ENCODE data around the gene RANBP1. TPM values are rescaled to one million over a fixed set of nuclear protein-coding genes. Genes with fewer than 3 reads are reported as not detected.

RANBP1 gene
- polyA plus RNA-seq, 2 of the 4 experiments (the other 2 are of a cell fraction), result 239 to 338 TPM

- no peak overlapping the region for H3K27ac ChIP-seq
- no peak overlapping the region for H3K4me2 ChIP-seq
- peaks cover 10% of the 10 kb centered on the region; the same call in 2 of the 3 replicates for H3K4me1 ChIP-seq
- H3K9me3 ChIP-seq, result no peaks in the 10 kb centered on the region
- ChIA-PET CTCF (interaction anchor here (1.1 kb wide), 1 partner anchor 116 kb away, joined by 3 read pairs; no protein-coding TSS in a partner anchor), POLR2A (no interaction called here)
- no peak for FAIRE-seq
- WGBS (ENCODE audit: missing lambda C conversion rate), result 99% methylated on average over 5 of the region's 5 CpGs
- DNase-seq (ENCODE audit: low read depth in 1 of 2, low spot score in 1 of 2), result no peak
- TF ChIP-seq NPAS2 (CRISPR knock-in tag; IDR thresholded peaks at IDR 0.05; ENCODE audit: borderline replicate concordance) (no peak), FOSL2 (IDR thresholded peaks at IDR 0.05) (no peak), FOSL2 (CRISPR knock-in tag; IDR thresholded peaks at IDR 0.05) (no peak), RARB (CRISPR knock-in tag; IDR thresholded peaks at IDR 0.05) (no peak), MAZ (IDR thresholded peaks at IDR 0.05; ENCODE audit: borderline replicate concordance, low read depth, low read length) (no peak), TP53 (CRISPR knock-in tag; IDR thresholded peaks at IDR 0.05) (no peak), RAD21 (conservative IDR thresholded peaks at IDR 0.05 in 1 of 2, IDR thresholded peaks at IDR 0.05 in 1 of 2) (no peak), CHD4 (IDR thresholded peaks at IDR 0.05; ENCODE audit: borderline replicate concordance) (no peak), ZFP36 (IDR thresholded peaks at IDR 0.05; ENCODE audit: borderline replicate concordance, partially characterized antibody) (no peak), USF2 (IDR thresholded peaks at IDR 0.05) (no peak), MYC (IDR thresholded peaks at IDR 0.05; ENCODE audit: borderline replicate concordance, low read length) (no peak)
- no peak overlapping the region for H3K4me3 ChIP-seq
- no peak for ATAC-seq
Measured at GRCh38 chr22:20086763-20087162, 29.1 kb upstream of the RANBP1 start.

GRCh38 chr22:20087319-20088262, 28.3 kb upstream of the RANBP1 start:
- ChIA-PET POLR2A (no interaction called here), CTCF (interaction anchor here (0.8 kb wide), 1 partner anchor 9 kb away, joined by 3 read pairs; no protein-coding TSS in a partner anchor)
- Histone ChIP-seq H3K4me1 (peaks cover 3% of the 10 kb centered on the region; the same call in 1 of the 3 replicates), H3K9me3 (no peaks in the 10 kb centered on the region), H3K27ac (no peak overlapping the region), H3K4me2 (no peak overlapping the region), H3K4me3 (no peak overlapping the region)
- ATAC-seq, result no peak
- 88% methylated on average over 10 of the region's 14 CpGs for WGBS (ENCODE audit: missing lambda C conversion rate)
- no peak for TF ChIP-seq JUNB (IDR thresholded peaks at IDR 0.05)
- no peak for TF ChIP-seq CHD4 (IDR thresholded peaks at IDR 0.05; ENCODE audit: borderline replicate concordance)
- TF ChIP-seq RCOR1 (IDR thresholded peaks at IDR 0.05; ENCODE audit: low read depth, low read length), result no peak
- TF ChIP-seq HMGXB4 (CRISPR knock-in tag; IDR thresholded peaks at IDR 0.05; ENCODE audit: borderline replicate concordance), result no peak
- no peak for TF ChIP-seq RNF2 (IDR thresholded peaks at IDR 0.05; ENCODE audit: borderline replicate concordance, low read depth)
- TF ChIP-seq REST (IDR thresholded peaks at IDR 0.05), result no peak
- no peak for TF ChIP-seq TFCP2L1 (CRISPR knock-in tag; IDR thresholded peaks at IDR 0.05)
- no peak for TF ChIP-seq POLR2A (IDR thresholded peaks at IDR 0.05; ENCODE audit: low read length)
- no peak for TF ChIP-seq FOSB (CRISPR knock-in tag; IDR thresholded peaks at IDR 0.05)
- no peak for FAIRE-seq
- DNase-seq (ENCODE audit: low read depth in 1 of 2, low spot score in 1 of 2), result no peak
